NCI-H2196 treated with DMSO at 0.1 percent for 48 hours (cell line): ENCODE data around the gene POLD3.
"Not testable (repeated sequence)": the region's sequence is repeated elsewhere in the genome, so short reads cannot be mapped to it uniquely, and the experiment has no call there.

Experiments
- DNase-seq: peaks from one replicate; lab custom pipeline; 2025; ENCODE audit not compliant: unreplicated experiment; lab: John Stamatoyannopoulos, UW

POLD3 gene

GRCh38 chr11:74581954-74582547, 10.3 kb upstream of the POLD3 start:
- DNase-seq, result no peak

GRCh38 chr11:74583024-74583624, 9.3 kb upstream of the POLD3 start:
- no peak for DNase-seq

GRCh38 chr11:74590492-74590891, 1.9 kb upstream of the POLD3 start:
- DNase-seq, result not testable (repeated sequence)

GRCh38 chr11:74592063-74592440, 330 bp upstream of the POLD3 start:
- DNase-seq, result no peak

GRCh38 chr11:74593463-74593862, 1.1 kb downstream of the POLD3 start:
- DNase-seq, result no peak

DNA sequence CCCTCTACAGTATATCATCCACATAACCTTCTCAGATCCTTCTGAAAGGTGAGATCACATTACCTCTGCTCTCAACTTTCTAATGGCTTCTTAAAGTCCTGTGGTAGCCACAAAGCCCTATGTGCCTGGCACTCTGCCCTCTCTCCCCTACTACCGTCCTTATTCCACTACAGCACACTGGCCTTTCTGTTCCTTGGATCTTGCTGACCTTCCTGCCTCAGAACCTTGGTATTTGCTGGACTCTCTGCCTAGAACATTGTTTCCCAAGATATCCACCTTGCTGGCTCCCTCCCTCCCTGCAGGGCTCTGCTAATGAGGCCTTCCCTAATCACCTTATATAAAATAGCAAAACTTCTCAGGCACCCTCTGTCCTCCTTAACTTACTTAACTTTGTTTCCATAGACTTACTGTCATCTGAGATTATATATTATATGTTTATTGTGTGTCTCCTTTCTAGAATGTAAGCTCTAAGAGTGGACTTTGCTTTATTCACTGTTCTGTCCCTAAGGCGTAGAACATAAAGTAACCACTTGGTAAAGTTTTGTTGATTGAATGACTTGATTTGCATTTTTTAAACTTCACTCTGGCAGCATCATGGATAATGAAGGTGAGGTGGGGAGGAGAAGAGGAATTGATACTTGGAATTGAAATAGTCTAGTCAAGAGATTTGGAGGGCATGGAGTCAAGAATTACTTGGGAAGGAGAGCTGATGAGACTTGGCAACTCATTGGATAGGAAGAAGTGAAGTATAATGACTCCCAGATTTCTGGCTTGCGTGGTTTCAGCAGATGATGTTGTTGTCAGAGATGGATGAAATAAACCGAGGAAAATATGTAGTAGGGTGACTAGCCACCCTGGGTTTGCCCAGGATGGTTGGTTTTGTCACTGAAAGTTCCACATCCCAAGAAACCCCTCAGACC, 10.5 kb downstream of the POLD3 start:
- DNase-seq, result no peak

DNA sequence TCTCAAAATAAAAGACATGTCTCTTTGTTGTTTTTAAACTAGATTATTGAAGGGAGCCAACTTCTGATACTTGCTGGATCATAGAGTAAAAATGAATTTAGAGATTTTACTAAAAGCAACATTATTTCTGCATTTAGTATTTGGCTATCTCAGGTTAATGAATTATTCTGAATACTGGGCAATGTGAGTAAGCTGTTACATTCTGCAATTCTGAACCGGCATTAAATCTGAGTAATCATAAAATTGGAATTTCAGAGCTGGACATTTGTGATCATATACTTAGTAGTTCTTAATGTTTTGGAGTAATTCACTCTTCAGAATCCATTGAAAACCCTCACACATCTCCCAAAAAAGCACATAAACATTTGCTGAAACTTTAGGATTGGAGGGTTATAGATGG, 11.5 kb downstream of the POLD3 start:
- DNase-seq, result no peak

DNA sequence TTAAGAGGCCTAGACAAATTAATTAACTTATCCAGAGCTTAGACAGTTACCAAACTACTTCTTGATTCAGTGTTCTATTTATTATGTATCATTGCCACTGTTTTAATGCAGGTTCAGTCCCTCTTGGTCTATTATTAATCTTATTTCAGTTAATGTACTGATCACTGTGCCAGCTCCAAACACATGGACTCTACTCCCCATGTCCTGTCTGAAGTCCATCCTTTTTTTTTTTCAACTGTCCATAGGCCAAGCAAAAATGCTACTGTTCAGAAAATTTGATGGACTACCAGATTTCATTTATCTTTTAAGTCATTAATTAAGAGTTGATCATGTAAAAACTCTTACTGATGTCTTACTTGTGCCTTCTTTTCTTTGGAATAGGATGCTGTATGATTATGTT, 11.9 kb downstream of the POLD3 start:
- no peak for DNase-seq

- no peak for DNase-seq
These were observed 13.0 kb downstream of the POLD3 start for GRCh38 chr11:74605403-74605802.

GRCh38 chr11:74608431-74608830, 16.0 kb downstream of the POLD3 start:
- no peak for DNase-seq

GRCh38 chr11:74611369-74611861, 19.0 kb downstream of the POLD3 start:
- peak; percentile 27 for DNase-seq

GRCh38 chr11:74612877-74613276, 20.5 kb downstream of the POLD3 start:
- DNase-seq, result no peak

DNA sequence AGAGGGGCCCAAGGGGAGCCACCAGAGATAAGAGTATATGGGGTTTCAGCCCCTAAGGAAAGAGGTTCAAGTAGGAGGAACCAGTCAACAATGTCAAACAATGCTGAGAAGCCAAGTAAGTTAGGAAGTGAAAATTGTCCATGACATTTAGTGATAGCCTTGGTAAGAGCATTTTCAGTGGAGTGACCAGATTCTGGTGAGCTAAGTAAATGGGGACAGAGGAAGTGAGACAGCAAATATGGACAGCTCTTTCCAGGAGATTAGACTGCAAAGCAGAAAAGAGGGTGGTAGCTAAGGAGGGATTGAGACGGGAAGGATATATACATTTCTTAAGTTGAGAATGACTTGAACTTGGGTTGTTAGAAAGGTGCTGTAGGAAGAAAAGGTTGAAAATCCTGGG, 22.9 kb downstream of the POLD3 start:
- DNase-seq, result no peak

DNA sequence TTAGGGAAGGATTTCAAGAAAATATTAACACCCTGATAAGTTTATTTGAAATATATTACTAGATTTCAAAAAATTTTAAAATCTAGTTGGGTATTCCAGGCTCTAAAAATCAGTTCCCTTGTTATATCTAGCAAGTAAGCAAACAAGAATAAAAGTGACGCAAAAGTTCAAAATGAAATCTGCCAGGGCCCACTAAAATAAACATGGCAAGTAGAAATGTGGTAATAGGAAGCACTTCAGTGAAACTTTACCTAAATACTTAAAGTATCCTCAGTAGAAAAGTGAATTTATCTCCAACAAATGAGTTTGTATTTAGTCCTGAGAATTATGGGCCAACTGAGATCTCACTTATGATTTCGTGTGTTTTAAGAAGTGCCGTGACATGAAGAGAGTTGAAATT, 23.6 kb downstream of the POLD3 start:
- no peak for DNase-seq

DNA sequence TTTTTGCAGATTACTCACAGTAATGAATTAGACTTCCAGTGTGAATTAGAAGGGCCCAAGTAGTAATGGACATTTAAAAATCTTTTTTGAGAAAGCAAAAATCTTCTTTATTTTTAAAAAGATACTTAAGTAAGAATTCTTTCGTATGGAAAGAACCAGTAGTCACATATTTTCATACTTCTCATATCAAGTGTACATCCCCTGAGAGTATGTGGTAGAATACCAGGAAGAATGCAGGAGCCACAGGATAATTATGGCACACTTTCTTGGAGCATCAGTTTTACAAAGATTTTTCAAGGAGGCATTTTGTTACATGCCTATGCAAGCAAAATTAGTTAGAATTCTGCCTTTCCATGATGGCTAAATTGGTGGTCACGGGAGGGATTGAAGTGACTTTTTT, 28.1 kb downstream of the POLD3 start:
- no peak for DNase-seq

GRCh38 chr11:74626130-74626529, 33.7 kb downstream of the POLD3 start:
- no peak for DNase-seq

- DNase-seq, result no peak
These were observed 34.2 kb downstream of the POLD3 start for GRCh38 chr11:74626604-74627003.

GRCh38 chr11:74627381-74627780, 35.0 kb downstream of the POLD3 start:
- DNase-seq, result no peak

DNA sequence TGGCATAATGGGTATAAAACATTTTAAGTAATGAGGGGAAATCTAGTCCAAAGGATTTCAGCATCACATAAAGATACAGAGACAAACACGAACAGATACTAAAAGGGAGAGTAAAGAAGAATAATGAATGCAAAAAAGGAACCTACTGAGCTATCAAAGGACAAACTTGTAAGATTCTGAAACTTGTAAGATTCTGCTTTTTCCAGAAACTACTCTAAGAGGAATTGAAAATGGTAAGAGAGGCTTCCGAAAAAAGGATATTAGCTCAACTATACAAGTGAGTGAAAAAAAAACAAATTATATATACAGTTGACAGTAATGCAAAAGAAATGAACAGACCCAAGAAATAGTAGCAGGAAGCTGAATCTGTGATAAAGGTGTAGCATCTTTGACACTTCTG, 37.7 kb downstream of the POLD3 start:
- no peak for DNase-seq

- no peak for DNase-seq
These were observed 41.3 kb downstream of the POLD3 start for GRCh38 chr11:74633406-74634393.

GRCh38 chr11:74634537-74634936, 42.2 kb downstream of the POLD3 start:
- DNase-seq, result peak; percentile 8
